IMR-90 (cell line): Measurements from ENCODE around the gene CDK5RAP2. TPM values are rescaled to one million over a fixed set of nuclear protein-coding genes. Genes with fewer than 3 reads are reported as not detected.
A peak's percentile ranks its signal among the peaks of the same experiment; 100 is the strongest.

Source experiments
- ATAC-seq: fragments of 200-7000 bp; cut with Tn5 transposase; 2 replicates; pipeline ENCODE4 v1.9.1; 2020; ENCODE audit warnings: low read depth, mild to moderate bottlenecking, moderate library complexity
- BruUV-seq: library from RNA; stranded (reverse); fragments of 400-500 nt; replicated peaks from 2 replicates; lab custom pipeline; 2021; lab: Mats Ljungman, UMichigan
- CTCF ChIA-PET: fragments of 300-600 bp; formaldehyde crosslinking; extraction: SDS; loops from one replicate; lab custom pipeline; 2021; ENCODE audit warnings: antibody characterized with exemption; lab: Yijun Ruan, JAX
- POLR2A ChIA-PET: fragments of 300-600 bp; sonication (Branson Sonifier 250); formaldehyde crosslinking; loops from one replicate; lab custom pipeline; 2022; ENCODE audit warnings: antibody characterized with exemption; ENCODE audit not compliant: unreplicated experiment; lab: Charles Lee
- DNase-seq: peaks from one replicate; pipeline ENCODE4 v3.0.0; 2013
- H2AFZ ChIP-seq: replicated peaks from 2 replicates; pipeline ENCODE3; 2013; ENCODE audit warnings: low read length, mild to moderate bottlenecking; ENCODE audit not compliant: poor library complexity
- H2AK5ac ChIP-seq: 2 replicates; pipeline ENCODE4 v1.6.1; 2013; ENCODE audit warnings: low read depth, low read length, inconsistent platforms
- H2AK9ac ChIP-seq: replicated peaks from 2 replicates; pipeline ENCODE3; 2013; ENCODE audit warnings: mild to moderate bottlenecking, low read depth, low read length, moderate library complexity; ENCODE audit not compliant: poor library complexity
- H2BK120ac ChIP-seq: 2 replicates; pipeline ENCODE4 v1.6.1; 2013; ENCODE audit warnings: low read depth, low read length, inconsistent platforms
- H2BK15ac ChIP-seq: 3 replicates; pipeline ENCODE4 v1.6.1; 2013; ENCODE audit warnings: low read depth, low read length, inconsistent platforms
- H2BK20ac ChIP-seq: 2 replicates; pipeline ENCODE4 v1.6.1; 2013; ENCODE audit warnings: low read depth, mild to moderate bottlenecking, inconsistent platforms, low read length, moderate library complexity
- H2BK5ac ChIP-seq: 2 replicates; pipeline ENCODE4 v1.6.1; 2013; ENCODE audit warnings: mild to moderate bottlenecking, low read depth, low read length, inconsistent platforms; ENCODE audit not compliant: poor library complexity, severe bottlenecking
- H3K14ac ChIP-seq: replicated peaks from 2 replicates; pipeline ENCODE4 v1.6.1; 2013; ENCODE audit warnings: low read depth, low read length, inconsistent platforms
- H3K18ac ChIP-seq: 2 replicates; pipeline ENCODE4 v1.6.1; 2013; ENCODE audit warnings: low read depth, low read length, control low read depth
- H3K23ac ChIP-seq: 2 replicates; pipeline ENCODE4 v1.6.1; 2013; ENCODE audit warnings: low read depth, low read length, inconsistent platforms
- H3K27ac ChIP-seq: 2 replicates; pipeline ENCODE4 v1.5.1; 2013; ENCODE audit warnings: mild to moderate bottlenecking, control low read depth, low read length; ENCODE audit not compliant: insufficient read depth
- H3K27me3 ChIP-seq: 2 replicates; pipeline ENCODE4 v1.6.1; 2013; ENCODE audit warnings: low read length; ENCODE audit not compliant: control insufficient read depth, insufficient read depth
- H3K36me3 ChIP-seq: 2 replicates; pipeline ENCODE4 v1.6.1; 2013; ENCODE audit warnings: low read length, mixed read lengths; ENCODE audit not compliant: control insufficient read depth, insufficient read depth
- H3K4ac ChIP-seq: 2 replicates; pipeline ENCODE4 v1.6.1; 2013; ENCODE audit warnings: low read depth, low read length, inconsistent platforms
- H3K4me1 ChIP-seq: 2 replicates; pipeline ENCODE4 v1.6.1; 2013; ENCODE audit warnings: low read length, mixed read lengths; ENCODE audit not compliant: control insufficient read depth, insufficient read depth
- H3K4me2 ChIP-seq: 2 replicates; pipeline ENCODE4 v1.6.1; 2013; ENCODE audit warnings: low read depth, mild to moderate bottlenecking, control low read depth, low read length, moderate library complexity
- H3K4me3 ChIP-seq: 2 replicates; pipeline ENCODE4 v1.5.1; 2013; ENCODE audit warnings: low read depth, mild to moderate bottlenecking, control low read depth, low read length, moderate library complexity; ENCODE audit not compliant: insufficient read depth
- H3K56ac ChIP-seq: 2 replicates; pipeline ENCODE4 v1.6.1; 2013; ENCODE audit warnings: low read length, inconsistent platforms; ENCODE audit not compliant: insufficient read depth; ENCODE audit errors: extremely low read depth
- H3K79me1 ChIP-seq, 2 experiments: 2 replicates each; pipeline ENCODE4 v1.6.1; 2013; ENCODE audit warnings: low read length in 2 of 2, inconsistent platforms in 1 of 2, low read depth in 1 of 2
- H3K9ac ChIP-seq: 2 replicates; pipeline ENCODE4 v1.6.1; 2013; ENCODE audit warnings: low read depth, low read length, control low read depth
- H3K9me1 ChIP-seq: 2 replicates; pipeline ENCODE4 v1.6.1; 2013; ENCODE audit warnings: low read length, inconsistent platforms; ENCODE audit not compliant: insufficient read depth
- H3K9me3 ChIP-seq: 2 replicates; pipeline ENCODE4 v1.6.1; 2013; ENCODE audit warnings: low read length; ENCODE audit not compliant: control insufficient read depth, insufficient read depth
- H4K20me1 ChIP-seq: 2 replicates; pipeline ENCODE4 v1.6.1; 2013; ENCODE audit warnings: low read length, inconsistent platforms; ENCODE audit not compliant: insufficient read depth
- H4K5ac ChIP-seq: 2 replicates; pipeline ENCODE4 v1.6.1; 2013; ENCODE audit warnings: mild to moderate bottlenecking, low read depth, low read length, control low read depth
- H4K8ac ChIP-seq, 2 experiments: 2 replicates each; pipeline ENCODE4 v1.6.1; 2013; ENCODE audit warnings: low read depth in 2 of 2, low read length in 2 of 2, control low read depth in 1 of 2, inconsistent platforms in 1 of 2
- H4K91ac ChIP-seq: 2 replicates; pipeline ENCODE4 v1.6.1; 2013; ENCODE audit warnings: low read depth, low read length, inconsistent platforms; ENCODE audit not compliant: insufficient read depth
- CEBPB ChIP-seq: IDR thresholded peaks from 2 replicates; pipeline ENCODE4 v1.6.1; 2012; ENCODE audit warnings: low read depth, low read length, improper control_type of control experiment
- CHD1 ChIP-seq: IDR thresholded peaks from 2 replicates; pipeline ENCODE4 v1.6.1; 2012; ENCODE audit warnings: low read depth, low read length, improper control_type of control experiment
- MAZ ChIP-seq: IDR thresholded peaks from 2 replicates; pipeline ENCODE4 v1.6.1; 2012; ENCODE audit warnings: low read depth, mild to moderate bottlenecking, low read length, improper control_type of control experiment, moderate library complexity, borderline replicate concordance
- MXI1 ChIP-seq: IDR thresholded peaks from 2 replicates; pipeline ENCODE4 v1.6.1; 2012; ENCODE audit warnings: low read depth, mild to moderate bottlenecking, low read length, moderate library complexity, borderline replicate concordance
- POLR2A ChIP-seq: IDR thresholded peaks from 2 replicates; pipeline ENCODE4 v1.6.1; 2012; ENCODE audit warnings: mild to moderate bottlenecking, low read depth, low read length
- RAD21 ChIP-seq: IDR thresholded peaks from 2 replicates; pipeline ENCODE4 v1.6.1; 2012; ENCODE audit warnings: low read length, improper control_type of control experiment
- RCOR1 ChIP-seq: IDR thresholded peaks from 2 replicates; pipeline ENCODE4 v1.6.1; 2012; ENCODE audit warnings: mild to moderate bottlenecking, low read length, improper control_type of control experiment; ENCODE audit not compliant: insufficient replicate concordance
- SMC3 ChIP-seq: fragments of 150-350 bp; IDR thresholded peaks from 2 replicates; pipeline ENCODE4 v1.6.1; 2016; ENCODE audit warnings: low read depth, mild to moderate bottlenecking, antibody characterized with exemption, low read length, moderate library complexity
- dilution Hi-C: fragments of 300-500 bp; cut with HindIII; formaldehyde crosslinking; loops from one replicate; pipeline ENCODE4 v1.14.3; 2018; ENCODE audit warnings: low sequenced_read_pairs; ENCODE audit not compliant: unreplicated experiment
- in situ Hi-C: fragments of 300-500 bp; cut with MboI; formaldehyde crosslinking; loops from 3 replicates; pipeline ENCODE4 v1.14.3; 2019; ENCODE audit warnings: low sequenced_read_pairs, inconsistent platforms, mixed read lengths
- intact Hi-C: fragments of 100-400 bp; cut with micrococcal nuclease; formaldehyde crosslinking; loops from 2 replicates; pipeline ENCODE4 v1.10.0; 2022
- polyA plus RNA-seq, 3 experiments: library from polyadenylated mRNA; depleted of rRNA; stranded (reverse); fragments of >200 nt; gene quantifications; 2 replicates each; pipeline ENCODE4 v1.2.3, GENCODE V29; 2012; ENCODE audit warnings: low replicate concordance in 1 of 3
- total RNA-seq: library from RNA; depleted of rRNA; stranded (reverse); fragments of >200 nt; gene quantifications from 2 replicates; pipeline ENCODE4 v1.2.3, GENCODE V29; 2012

Gene CDK5RAP2
- total and polyA plus RNA-seq, 2 of the 4 experiments (the other 2 are of a cell fraction), result 29.5 to 31.7 TPM

DNA sequence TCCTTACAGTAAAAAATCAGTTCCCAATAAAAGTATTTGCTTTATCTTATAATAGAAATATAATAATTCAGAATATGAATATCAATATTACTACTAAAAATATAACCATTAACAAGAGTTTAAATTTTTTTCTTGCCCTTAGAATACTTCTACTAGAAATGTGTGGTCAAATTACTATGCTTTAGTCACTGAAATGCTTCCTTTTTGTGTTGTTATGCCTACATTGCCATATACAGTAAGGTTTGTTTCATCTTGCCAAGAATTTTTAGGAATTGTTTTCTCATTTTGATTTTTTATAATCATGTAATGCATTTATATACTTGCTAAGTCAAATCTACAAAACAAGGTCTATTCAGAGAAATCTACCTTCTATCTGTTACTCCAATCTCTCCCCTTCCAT, 181.7 kb downstream of the CDK5RAP2 start:
- H3K27me3 ChIP-seq, result no peaks in the 10 kb centered on the region
- in situ Hi-C loops (no loop called here), dilution Hi-C loops (no loop called here), intact Hi-C loops (loop anchor here (5.0 kb wide), 1 partner anchor 34 kb away; no protein-coding TSS in a partner anchor)
- peaks cover 40% of the 10 kb centered on the region for H3K4me1 ChIP-seq
- no peak for ATAC-seq
- no peak overlapping the region for H2BK5ac ChIP-seq
- H3K18ac ChIP-seq, result no peak overlapping the region
- H3K9me3 ChIP-seq, result no peaks in the 10 kb centered on the region
- ChIA-PET POLR2A (no interaction called here), CTCF (no interaction called here)
- H3K79me1 ChIP-seq, result peaks cover 4 to 19% of the 10 kb centered on the region in 2 experiments
- peaks cover 40% of the 10 kb centered on the region for H3K9me1 ChIP-seq
- no peak overlapping the region for H2AK5ac ChIP-seq
- no peak overlapping the region for H3K14ac ChIP-seq
- H2AFZ ChIP-seq, result no peak overlapping the region
- no peak overlapping the region for H4K5ac ChIP-seq
- TF ChIP-seq CEBPB (no peak), POLR2A (no peak), RCOR1 (no peak), MAZ (no peak), CHD1 (no peak), SMC3 (no peak), MXI1 (no peak), RAD21 (no peak)
- no peak overlapping the region for H2BK20ac ChIP-seq
- H4K91ac ChIP-seq, result no peak overlapping the region
- no peak overlapping the region for H4K8ac ChIP-seq
- H3K56ac ChIP-seq, result no peak overlapping the region
- no TSS peak for BruUV-seq
- no peak overlapping the region for H3K23ac ChIP-seq
- peak; percentile 39 for DNase-seq
- H2BK120ac ChIP-seq, result no peak overlapping the region
- H3K4me3 ChIP-seq, result no peak overlapping the region
- H2AK9ac ChIP-seq, result no peak overlapping the region
- no peak overlapping the region for H3K4me2 ChIP-seq
- H3K27ac ChIP-seq, result no peak overlapping the region
- no peak overlapping the region for H3K9ac ChIP-seq
- no peaks in the 10 kb centered on the region for H4K20me1 ChIP-seq
- no peak overlapping the region for H3K4ac ChIP-seq
- peaks cover 16% of the 10 kb centered on the region for H3K36me3 ChIP-seq
- H2BK15ac ChIP-seq, result no peak overlapping the region
